Neural cell (in vitro differentiated cells): ENCODE measurements around the gene C21orf58.

Experiments used
- EP300 ChIP-seq: fragments of 450-650 bp; conservative IDR thresholded peaks from 2 replicates; pipeline ENCODE4 v1.6.1; 2014; ENCODE audit warnings: antibody characterized with exemption, mild to moderate bottlenecking, moderate library complexity; ENCODE audit not compliant: poor library complexity, severe bottlenecking
- EZH2 ChIP-seq: fragments of 200-600, 300-800 bp; shearing (Covaris generic), sonication (generic); IDR thresholded peaks from 2 replicates; pipeline ENCODE4 v1.6.1; 2014; ENCODE audit warnings: antibody characterized with exemption, low read length, borderline replicate concordance, mild to moderate bottlenecking; ENCODE audit not compliant: insufficient read depth, poor library complexity, severe bottlenecking
- MXI1 ChIP-seq: fragments of 450-650 bp; conservative IDR thresholded peaks from 2 replicates; pipeline ENCODE4 v1.6.1; 2014; ENCODE audit warnings: antibody characterized with exemption, mild to moderate bottlenecking; ENCODE audit not compliant: poor library complexity, severe bottlenecking
- POLR2AphosphoS5 ChIP-seq: IDR thresholded peaks from 2 replicates; pipeline ENCODE4 v1.6.1; 2012
- RAD21 ChIP-seq: fragments of 450-650 bp; conservative IDR thresholded peaks from 2 replicates; pipeline ENCODE4 v1.6.1; 2014; ENCODE audit warnings: antibody characterized with exemption, mild to moderate bottlenecking, moderate library complexity
- TAF1 ChIP-seq: IDR thresholded peaks from 2 replicates; pipeline ENCODE4 v1.6.1; 2012; ENCODE audit warnings: low read depth
- TF ChIP-seq, protein P1 (sequence below): fragments of 450-650 bp; IDR thresholded peaks from 2 replicates; pipeline ENCODE4 v1.5.1; 2014; ENCODE audit warnings: antibody characterized with exemption, mild to moderate bottlenecking, moderate library complexity; ENCODE audit not compliant: poor library complexity, severe bottlenecking
- TF ChIP-seq, protein P2 (sequence below): IDR thresholded peaks from 2 replicates; pipeline ENCODE4 v1.6.1; 2012; ENCODE audit warnings: borderline replicate concordance

DNA sequence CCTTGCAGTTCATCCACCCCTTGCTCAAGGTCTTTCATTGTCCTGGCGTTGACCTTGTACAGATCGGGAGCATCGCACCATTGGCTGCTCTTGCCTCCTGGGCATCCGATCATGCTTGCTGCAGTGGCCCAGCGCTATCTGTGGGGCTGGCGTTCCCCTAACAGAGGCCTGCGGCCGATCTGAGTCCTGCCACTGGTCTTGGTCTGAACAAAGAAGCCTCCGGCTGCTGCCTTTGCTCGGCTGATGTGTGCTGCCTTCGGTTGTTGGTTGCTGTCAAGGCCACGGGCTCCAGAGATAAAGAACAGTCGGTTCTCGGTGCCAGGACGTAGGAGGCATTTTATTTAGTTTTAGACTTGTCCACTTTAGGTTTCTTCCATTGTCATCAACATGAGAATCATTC, 39.3 kb upstream of the C21orf58 start:
- TF ChIP-seq, protein P1, sequence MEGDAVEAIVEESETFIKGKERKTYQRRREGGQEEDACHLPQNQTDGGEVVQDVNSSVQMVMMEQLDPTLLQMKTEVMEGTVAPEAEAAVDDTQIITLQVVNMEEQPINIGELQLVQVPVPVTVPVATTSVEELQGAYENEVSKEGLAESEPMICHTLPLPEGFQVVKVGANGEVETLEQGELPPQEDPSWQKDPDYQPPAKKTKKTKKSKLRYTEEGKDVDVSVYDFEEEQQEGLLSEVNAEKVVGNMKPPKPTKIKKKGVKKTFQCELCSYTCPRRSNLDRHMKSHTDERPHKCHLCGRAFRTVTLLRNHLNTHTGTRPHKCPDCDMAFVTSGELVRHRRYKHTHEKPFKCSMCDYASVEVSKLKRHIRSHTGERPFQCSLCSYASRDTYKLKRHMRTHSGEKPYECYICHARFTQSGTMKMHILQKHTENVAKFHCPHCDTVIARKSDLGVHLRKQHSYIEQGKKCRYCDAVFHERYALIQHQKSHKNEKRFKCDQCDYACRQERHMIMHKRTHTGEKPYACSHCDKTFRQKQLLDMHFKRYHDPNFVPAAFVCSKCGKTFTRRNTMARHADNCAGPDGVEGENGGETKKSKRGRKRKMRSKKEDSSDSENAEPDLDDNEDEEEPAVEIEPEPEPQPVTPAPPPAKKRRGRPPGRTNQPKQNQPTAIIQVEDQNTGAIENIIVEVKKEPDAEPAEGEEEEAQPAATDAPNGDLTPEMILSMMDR, result no peak
- TF ChIP-seq POLR2AphosphoS5 (no peak), EP300 (no peak), RAD21 (no peak), EZH2 (no peak), MXI1 (no peak), TAF1 (no peak)
- TF ChIP-seq, protein P2, sequence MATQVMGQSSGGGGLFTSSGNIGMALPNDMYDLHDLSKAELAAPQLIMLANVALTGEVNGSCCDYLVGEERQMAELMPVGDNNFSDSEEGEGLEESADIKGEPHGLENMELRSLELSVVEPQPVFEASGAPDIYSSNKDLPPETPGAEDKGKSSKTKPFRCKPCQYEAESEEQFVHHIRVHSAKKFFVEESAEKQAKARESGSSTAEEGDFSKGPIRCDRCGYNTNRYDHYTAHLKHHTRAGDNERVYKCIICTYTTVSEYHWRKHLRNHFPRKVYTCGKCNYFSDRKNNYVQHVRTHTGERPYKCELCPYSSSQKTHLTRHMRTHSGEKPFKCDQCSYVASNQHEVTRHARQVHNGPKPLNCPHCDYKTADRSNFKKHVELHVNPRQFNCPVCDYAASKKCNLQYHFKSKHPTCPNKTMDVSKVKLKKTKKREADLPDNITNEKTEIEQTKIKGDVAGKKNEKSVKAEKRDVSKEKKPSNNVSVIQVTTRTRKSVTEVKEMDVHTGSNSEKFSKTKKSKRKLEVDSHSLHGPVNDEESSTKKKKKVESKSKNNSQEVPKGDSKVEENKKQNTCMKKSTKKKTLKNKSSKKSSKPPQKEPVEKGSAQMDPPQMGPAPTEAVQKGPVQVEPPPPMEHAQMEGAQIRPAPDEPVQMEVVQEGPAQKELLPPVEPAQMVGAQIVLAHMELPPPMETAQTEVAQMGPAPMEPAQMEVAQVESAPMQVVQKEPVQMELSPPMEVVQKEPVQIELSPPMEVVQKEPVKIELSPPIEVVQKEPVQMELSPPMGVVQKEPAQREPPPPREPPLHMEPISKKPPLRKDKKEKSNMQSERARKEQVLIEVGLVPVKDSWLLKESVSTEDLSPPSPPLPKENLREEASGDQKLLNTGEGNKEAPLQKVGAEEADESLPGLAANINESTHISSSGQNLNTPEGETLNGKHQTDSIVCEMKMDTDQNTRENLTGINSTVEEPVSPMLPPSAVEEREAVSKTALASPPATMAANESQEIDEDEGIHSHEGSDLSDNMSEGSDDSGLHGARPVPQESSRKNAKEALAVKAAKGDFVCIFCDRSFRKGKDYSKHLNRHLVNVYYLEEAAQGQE, result no peak
